Measurements from ENCODE around the gene COX14. TPM values are rescaled to one million over a fixed set of nuclear protein-coding genes. Genes with fewer than 3 reads are reported as not detected.
"Not testable (repeated sequence)": the region's sequence is repeated elsewhere in the genome, so short reads cannot be mapped to it uniquely, and the experiment has no call there.

COX14 gene
- total RNA-seq, 4 donors from 2014 or later, result 32.1 to 68.7 (median 53.5) TPM

- Histone ChIP-seq H3K27me3 (no peaks in the 10 kb centered on the region), H3K4me1 (peaks cover 0 to 7% (median 0%) of the 10 kb centered on the region in 3 donors), H3K9me3 (no peaks in the 10 kb centered on the region), H3K27ac (no peak overlapping the region), H3K36me3 (peaks cover 0 to 7% (median 0%) of the 10 kb centered on the region in 3 donors), H3K4me3 (no peak overlapping the region)
- no peak for DNase-seq
- TF ChIP-seq CTCF (IDR thresholded peaks at IDR 0.05), result no peak
- TF ChIP-seq POLR2A (IDR thresholded peaks at IDR 0.05), result no peak
- intact Hi-C loops (cut with DNase I), result no loop called here
- 64% methylated on average over 3 of the region's 3 CpGs for WGBS, 2 donors
Measured at GRCh38 chr12:50149311-50149710, 37.3 kb downstream of the COX14 start.

- DNase-seq, result no peak
- peaks cover 0 to 6% (median 0%) of the 10 kb centered on the region in 3 donors for H3K36me3 ChIP-seq
- no peak overlapping the region for H3K4me3 ChIP-seq
- no peaks in the 10 kb centered on the region for H3K27me3 ChIP-seq
- no peaks in the 10 kb centered on the region for H3K9me3 ChIP-seq
- intact Hi-C loops (cut with DNase I), result no loop called here
- TF ChIP-seq POLR2A (IDR thresholded peaks at IDR 0.05) (no peak), CTCF (IDR thresholded peaks at IDR 0.05) (no peak)
- peaks cover 0 to 7% (median 0%) of the 10 kb centered on the region in 3 donors for H3K4me1 ChIP-seq
- no peak overlapping the region for H3K27ac ChIP-seq
- 53 to 75% methylated on average over 1 of the region's 1 CpG for WGBS, 2 donors
Measured at GRCh38 chr12:50151047-50151687, 39.1 kb downstream of the COX14 start.

- intact Hi-C loops (cut with DNase I), result not testable (repeated sequence)
- WGBS, 2 donors, result 84 to 99% methylated on average over 5 of the region's 5 CpGs
Measured at GRCh38 chr12:50154947-50155346, 42.9 kb downstream of the COX14 start.

GRCh38 chr12:50156641-50157040, 44.6 kb downstream of the COX14 start:
- no peak overlapping the region for H3K4me3 ChIP-seq
- no peak for TF ChIP-seq POLR2A (IDR thresholded peaks at IDR 0.05)
- no peak for TF ChIP-seq CTCF (IDR thresholded peaks at IDR 0.05)
- no peak overlapping the region for H3K27ac ChIP-seq
- H3K9me3 ChIP-seq, result no peaks in the 10 kb centered on the region
- peaks cover 0 to under 1% (median 0%) of the 10 kb centered on the region in 3 donors for H3K4me1 ChIP-seq
- DNase-seq, result no peak
- H3K36me3 ChIP-seq, result peaks cover 0 to 6% (median 0%) of the 10 kb centered on the region in 3 donors
- H3K27me3 ChIP-seq, result no peaks in the 10 kb centered on the region
- intact Hi-C loops (cut with DNase I), result no loop called here

More at GRCh38 chr12:50154947-50155346, 42.9 kb downstream of the COX14 start:
- H3K4me1 ChIP-seq, DNase-seq, H3K27me3 ChIP-seq, H3K36me3 ChIP-seq, H3K27ac ChIP-seq, H3K9me3 ChIP-seq, H3K4me3 ChIP-seq: not testable (repeated sequence)

- peaks cover 0 to 6% (median 0%) of the 10 kb centered on the region in 3 donors for H3K36me3 ChIP-seq
- H3K4me3 ChIP-seq, result no peak overlapping the region
- no peaks in the 10 kb centered on the region for H3K27me3 ChIP-seq
- DNase-seq, result no peak
- no peaks in the 10 kb centered on the region for H3K9me3 ChIP-seq
- no peak overlapping the region for H3K27ac ChIP-seq
- intact Hi-C loops (cut with DNase I), result no loop called here
- TF ChIP-seq CTCF (IDR thresholded peaks at IDR 0.05) (no peak), POLR2A (IDR thresholded peaks at IDR 0.05) (no peak)
- H3K4me1 ChIP-seq, result peaks cover 0 to under 1% (median 0%) of the 10 kb centered on the region in 3 donors
- 78% methylated on average over 2 of the region's 2 CpGs for WGBS, 2 donors
Measured at GRCh38 chr12:50157259-50157658, 45.2 kb downstream of the COX14 start.

GRCh38 chr12:50160643-50161042, 48.6 kb downstream of the COX14 start:
- no peaks in the 10 kb centered on the region for H3K9me3 ChIP-seq
- no peak overlapping the region for H3K4me3 ChIP-seq
- TF ChIP-seq POLR2A (IDR thresholded peaks at IDR 0.05), result no peak
- TF ChIP-seq CTCF (IDR thresholded peaks at IDR 0.05), result no peak
- no peak overlapping the region for H3K27ac ChIP-seq
- no peaks in the 10 kb centered on the region for H3K27me3 ChIP-seq
- no peaks in the 10 kb centered on the region for H3K36me3 ChIP-seq
- H3K4me1 ChIP-seq, result peaks cover 0 to 30% (median 2%) of the 10 kb centered on the region in 3 donors
- DNase-seq, result no peak
- intact Hi-C loops (cut with DNase I), result no loop called here
